ENCODE results near the gene PPCDC. TPM values are rescaled to one million over a fixed set of nuclear protein-coding genes. Genes with fewer than 3 reads are reported as not detected.
"Not testable (repeated sequence)": the region's sequence is repeated elsewhere in the genome, so short reads cannot be mapped to it uniquely, and the experiment has no call there.

PPCDC gene
- total and polyA plus RNA-seq, 10 of the 15 experiments (the other 5 are each of a cell fraction or from before 2014, with no cell fraction given): 32.5 to 135 (median 55.0) TPM

DNA sequence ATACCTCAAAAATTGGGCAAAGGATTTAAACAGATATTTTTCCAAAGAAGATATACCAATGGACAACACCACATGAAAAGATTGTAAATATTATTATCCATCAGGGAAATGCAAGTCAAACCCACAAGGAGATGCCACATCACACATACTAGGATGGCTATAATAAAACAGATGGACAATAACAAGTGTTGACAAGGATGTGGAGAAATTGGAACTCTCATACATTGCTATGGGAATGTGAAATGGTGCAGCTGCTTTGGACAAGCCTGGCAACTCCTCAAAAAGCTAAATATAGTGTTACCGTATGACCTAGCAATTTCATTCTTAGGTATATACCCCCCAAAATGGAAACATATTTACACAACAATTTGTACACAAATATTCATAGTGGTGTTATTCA lies 59.3 kb downstream of the PPCDC start (continued):
- TF ChIP-seq SP1 (IDR thresholded peaks at IDR 0.05; ENCODE audit: low read depth, low read length) (no peak), NFYA (IDR thresholded peaks at IDR 0.05; ENCODE audit: borderline replicate concordance, low read depth, low read length) (no peak), SUPT20H (IDR thresholded peaks at IDR 0.05; ENCODE audit: borderline replicate concordance, control insufficient read depth, low read depth, low read length) (no peak), SRF (IDR thresholded peaks at IDR 0.05; ENCODE audit: low read depth in 2 of 2, low read length in 2 of 2) (no peak), BHLHE40 (IDR thresholded peaks at IDR 0.05; ENCODE audit: borderline replicate concordance in 1 of 2, low read depth in 2 of 2, low read length in 1 of 2) (no peak), EZH2 (IDR thresholded peaks at IDR 0.05; ENCODE audit: borderline replicate concordance, control insufficient read depth, low read depth, low read length) (no peak), TCF7 (IDR thresholded peaks at IDR 0.05; ENCODE audit: borderline replicate concordance) (no peak)
- TF ChIP-seq, protein P1, sequence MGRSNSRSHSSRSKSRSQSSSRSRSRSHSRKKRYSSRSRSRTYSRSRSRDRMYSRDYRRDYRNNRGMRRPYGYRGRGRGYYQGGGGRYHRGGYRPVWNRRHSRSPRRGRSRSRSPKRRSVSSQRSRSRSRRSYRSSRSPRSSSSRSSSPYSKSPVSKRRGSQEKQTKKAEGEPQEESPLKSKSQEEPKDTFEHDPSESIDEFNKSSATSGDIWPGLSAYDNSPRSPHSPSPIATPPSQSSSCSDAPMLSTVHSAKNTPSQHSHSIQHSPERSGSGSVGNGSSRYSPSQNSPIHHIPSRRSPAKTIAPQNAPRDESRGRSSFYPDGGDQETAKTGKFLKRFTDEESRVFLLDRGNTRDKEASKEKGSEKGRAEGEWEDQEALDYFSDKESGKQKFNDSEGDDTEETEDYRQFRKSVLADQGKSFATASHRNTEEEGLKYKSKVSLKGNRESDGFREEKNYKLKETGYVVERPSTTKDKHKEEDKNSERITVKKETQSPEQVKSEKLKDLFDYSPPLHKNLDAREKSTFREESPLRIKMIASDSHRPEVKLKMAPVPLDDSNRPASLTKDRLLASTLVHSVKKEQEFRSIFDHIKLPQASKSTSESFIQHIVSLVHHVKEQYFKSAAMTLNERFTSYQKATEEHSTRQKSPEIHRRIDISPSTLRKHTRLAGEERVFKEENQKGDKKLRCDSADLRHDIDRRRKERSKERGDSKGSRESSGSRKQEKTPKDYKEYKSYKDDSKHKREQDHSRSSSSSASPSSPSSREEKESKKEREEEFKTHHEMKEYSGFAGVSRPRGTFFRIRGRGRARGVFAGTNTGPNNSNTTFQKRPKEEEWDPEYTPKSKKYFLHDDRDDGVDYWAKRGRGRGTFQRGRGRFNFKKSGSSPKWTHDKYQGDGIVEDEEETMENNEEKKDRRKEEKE (IDR thresholded peaks at IDR 0.05): no peak

DNA sequence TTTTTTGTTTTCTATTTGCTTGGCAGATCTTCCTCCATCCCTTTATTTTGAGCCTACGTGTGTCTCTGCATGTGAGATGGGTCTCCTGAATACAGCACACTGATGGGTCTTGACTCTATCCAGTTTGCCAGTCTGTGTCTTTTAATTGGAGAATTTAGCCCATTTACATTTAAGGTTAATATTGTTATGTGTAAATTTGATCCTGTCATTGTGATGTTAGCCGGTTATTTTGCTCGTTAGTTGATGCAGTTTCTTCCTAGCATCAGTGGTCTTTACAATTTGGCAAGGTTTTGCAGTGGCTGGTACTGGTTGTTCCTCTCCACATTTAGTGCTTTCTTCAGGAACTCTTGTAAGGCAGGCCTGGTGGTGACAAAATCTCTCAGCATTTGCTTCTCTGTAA lies 62.3 kb downstream of the PPCDC start:
- 93% methylated on average over 3 of the region's 3 CpGs for WGBS (ENCODE audit: insufficient coverage, insufficient replicate concordance, low lambda C conversion rate, missing lambda C conversion rate)
- H3K4me2 ChIP-seq (ENCODE audit: control insufficient read depth, insufficient read depth); BruUV-seq (replicated peaks); H3K9me3 ChIP-seq (replicated peaks; ENCODE audit: control insufficient read depth, insufficient read depth, low read length); H4K20me1 ChIP-seq (ENCODE audit: control insufficient read depth, insufficient read depth); H3K27ac ChIP-seq (ENCODE audit: control insufficient read depth, insufficient read depth); H3K36me3 ChIP-seq (ENCODE audit: control insufficient read depth in 2 of 2, insufficient read depth in 2 of 2, low read length in 1 of 2); H3K9ac ChIP-seq (ENCODE audit: control insufficient read depth, insufficient read depth, low read length); ATAC-seq; in situ Hi-C loops (cut with MboI); FAIRE-seq; H2AFZ ChIP-seq (ENCODE audit: control insufficient read depth, low read depth, low read length); CTCF ChIA-PET; RAD21 ChIA-PET (ENCODE audit: unreplicated experiment); H3K79me2 ChIP-seq (ENCODE audit: control insufficient read depth, insufficient read depth, low read length); H3K27me3 ChIP-seq (replicated peaks in 1 of 2; ENCODE audit: control insufficient read depth in 2 of 2, insufficient read depth in 2 of 2, low read length in 1 of 2); DNase-seq (ENCODE audit: low read depth, low spot score); intact Hi-C loops (cut with micrococcal nuclease; ENCODE audit: unreplicated experiment); H3K4me3 ChIP-seq; H3K4me1 ChIP-seq (ENCODE audit: control insufficient read depth, insufficient read depth, low read length); POLR2A ChIA-PET: not testable (repeated sequence)
- SMC1A ChIA-PET (ENCODE audit: uncharacterized antibody, unreplicated experiment): interaction anchor here (0.7 to 1.8 kb wide), 2 partner anchors 10 to 40 kb away, joined by 3 read pairs; no protein-coding TSS in a partner anchor

Data from GM12878 (cell line).